HepG2 (cell line): Measurements from ENCODE around the gene PDLIM7. TPM values are rescaled to one million over a fixed set of nuclear protein-coding genes. Genes with fewer than 3 reads are reported as not detected.
A peak's percentile ranks its signal among the peaks of the same experiment; 100 is the strongest.

ENCODE experiments used
- DR1 ChIP-seq: sonication (generic); formaldehyde crosslinking; IDR thresholded peaks from 2 replicates; pipeline ENCODE4 v1.8.0; 2021; ENCODE audit warnings: mild to moderate bottlenecking, missing genetic modification reagents, inconsistent platforms
- EEA1 ChIP-seq: sonication (generic); formaldehyde crosslinking; IDR thresholded peaks from 2 replicates; pipeline ENCODE4 v1.5.1; 2020; ENCODE audit warnings: mild to moderate bottlenecking, missing genetic modification reagents, borderline replicate concordance
- FOXM1 ChIP-seq: sonication (generic); formaldehyde crosslinking; IDR thresholded peaks from 2 replicates; pipeline ENCODE4 v1.5.0; 2020; ENCODE audit warnings: missing genetic modification reagents
- MEIS2 ChIP-seq: sonication (generic); formaldehyde crosslinking; IDR thresholded peaks from 2 replicates; pipeline ENCODE4 v1.9.0; 2021; ENCODE audit warnings: mild to moderate bottlenecking, missing genetic modification reagents
- MXI1 ChIP-seq: IDR thresholded peaks from 3 replicates; pipeline ENCODE4 v1.6.1; 2012; ENCODE audit warnings: low read depth, low read length, inconsistent platforms, borderline replicate concordance
- MZF1 ChIP-seq: sonication (generic); formaldehyde crosslinking; IDR thresholded peaks from 2 replicates; pipeline ENCODE4 v1.8.1; 2023; ENCODE audit warnings: mild to moderate bottlenecking, missing genetic modification reagents, borderline replicate concordance
- PITX1 ChIP-seq: sonication (generic); formaldehyde crosslinking; IDR thresholded peaks from 2 replicates; pipeline ENCODE4 v1.5.1; 2020; ENCODE audit warnings: mild to moderate bottlenecking, missing genetic modification reagents
- RORA ChIP-seq: sonication (generic); formaldehyde crosslinking; IDR thresholded peaks from 2 replicates; pipeline ENCODE4 v1.5.0; 2020; ENCODE audit warnings: mild to moderate bottlenecking, missing genetic modification reagents, moderate library complexity
- ZFP62 ChIP-seq: sonication (generic); formaldehyde crosslinking; IDR thresholded peaks from 2 replicates; pipeline ENCODE4 v1.4.0; 2020; ENCODE audit warnings: missing genetic modification reagents
- ZNF33A ChIP-seq: sonication (generic); formaldehyde crosslinking; IDR thresholded peaks from 2 replicates; pipeline ENCODE4 v1.5.1; 2020; ENCODE audit warnings: missing genetic modification reagents, mild to moderate bottlenecking, moderate library complexity, borderline replicate concordance
- ZNF550 ChIP-seq: sonication (generic); formaldehyde crosslinking; IDR thresholded peaks from 2 replicates; pipeline ENCODE4 v1.4.0; 2020; ENCODE audit warnings: mild to moderate bottlenecking, missing genetic modification reagents, borderline replicate concordance
- ZNF570 ChIP-seq: sonication (generic); formaldehyde crosslinking; IDR thresholded peaks from 2 replicates; pipeline ENCODE4 v1.4.0; 2020; ENCODE audit warnings: mild to moderate bottlenecking, missing genetic modification reagents, borderline replicate concordance
- polyA plus RNA-seq, 8 experiments: library from polyadenylated mRNA; depleted of rRNA in 3 of 8; stranded (reverse) in 7 of 8; unstranded in 1 of 8; fragments of >200 nt; fragmentation: Illumina TruSeq in 4 of 8; extraction: Trizol in 4 of 8; gene quantifications; 2 replicates each; pipeline versions ENCODE4 v1.2.1 to v1.2.3, GENCODE V29; 2011 to 2016; ENCODE audit warnings: low read depth in 4 of 8, missing spikeins in 1 of 8, mixed read lengths in 1 of 8; ENCODE audit not compliant: insufficient read depth in 1 of 8
- total RNA-seq, 5 experiments: library from RNA; depleted of rRNA; stranded (reverse); fragments of >200 nt; fragmentation: Illumina TruSeq; extraction: Trizol; gene quantifications; 2 replicates each; pipeline ENCODE4 v1.2.3, GENCODE V29; 2016; ENCODE audit warnings: low read depth in 1 of 5
- TF ChIP-seq, protein P1 (sequence below): sonication (generic); formaldehyde crosslinking; IDR thresholded peaks from 2 replicates; pipeline ENCODE4 v1.8.0; 2022; ENCODE audit warnings: missing genetic modification reagents, mild to moderate bottlenecking, borderline replicate concordance
- TF ChIP-seq, protein P2 (sequence below): sonication (generic); formaldehyde crosslinking; IDR thresholded peaks from 2 replicates; pipeline ENCODE4 v1.5.0; 2020; ENCODE audit warnings: mild to moderate bottlenecking, missing genetic modification reagents
- TF ChIP-seq, protein P3 (sequence below): sonication (generic); formaldehyde crosslinking; IDR thresholded peaks from 2 replicates; pipeline ENCODE4 v1.4.0; 2020; ENCODE audit warnings: missing genetic modification reagents
- TF ChIP-seq, protein P4 (sequence below): IDR thresholded peaks from 2 replicates; pipeline ENCODE4 v1.6.1; 2016; ENCODE audit warnings: control low read depth
- TF ChIP-seq, protein P5 (sequence below): sonication (generic); formaldehyde crosslinking; conservative IDR thresholded peaks from 2 replicates; pipeline ENCODE4 v1.8.0; 2022; ENCODE audit warnings: low read depth, missing genetic modification reagents

The PDLIM7 gene
- total and polyA plus RNA-seq, 2 of the 13 experiments (the other 11 are each of a cell fraction or from before 2014, with no cell fraction given) = 21.1 to 31.3 TPM

DNA sequence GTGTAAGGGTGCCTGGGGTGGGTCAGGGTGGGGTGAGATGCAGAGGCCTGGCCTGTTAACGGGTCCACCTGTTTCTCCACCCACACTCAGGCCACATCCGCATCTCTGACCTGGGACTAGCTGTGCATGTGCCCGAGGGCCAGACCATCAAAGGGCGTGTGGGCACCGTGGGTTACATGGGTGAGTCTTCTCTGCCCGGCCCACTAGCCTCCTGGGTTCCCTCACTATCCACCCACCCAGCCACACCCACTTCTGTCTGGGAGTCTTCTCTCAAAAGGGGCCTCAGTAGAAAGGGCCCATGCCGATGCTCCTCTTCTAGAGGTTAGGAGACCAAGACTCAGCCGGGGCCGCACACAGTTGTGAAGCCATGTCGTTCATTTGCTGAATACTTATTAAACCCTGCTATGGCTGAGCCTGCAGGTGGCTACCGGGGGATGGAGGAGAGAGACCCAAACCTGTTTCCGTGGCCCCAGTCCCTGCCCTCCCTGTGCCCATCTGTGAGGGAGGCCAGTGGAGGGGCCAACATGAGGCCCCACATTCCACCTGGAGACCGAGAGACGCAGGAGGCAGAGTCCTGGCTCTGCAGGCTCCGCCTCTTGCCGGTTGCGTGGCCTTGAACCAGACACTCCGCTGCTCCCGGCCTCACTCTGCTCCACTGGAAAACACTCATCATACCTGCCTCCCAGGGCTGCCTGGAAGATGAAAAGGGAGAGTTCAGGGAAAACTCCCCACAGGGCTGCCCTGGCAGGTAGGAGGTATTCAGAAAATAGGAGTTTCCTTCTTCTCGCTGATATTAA lies 62.3 kb downstream of the PDLIM7 start (continued):
- TF ChIP-seq, protein P1, sequence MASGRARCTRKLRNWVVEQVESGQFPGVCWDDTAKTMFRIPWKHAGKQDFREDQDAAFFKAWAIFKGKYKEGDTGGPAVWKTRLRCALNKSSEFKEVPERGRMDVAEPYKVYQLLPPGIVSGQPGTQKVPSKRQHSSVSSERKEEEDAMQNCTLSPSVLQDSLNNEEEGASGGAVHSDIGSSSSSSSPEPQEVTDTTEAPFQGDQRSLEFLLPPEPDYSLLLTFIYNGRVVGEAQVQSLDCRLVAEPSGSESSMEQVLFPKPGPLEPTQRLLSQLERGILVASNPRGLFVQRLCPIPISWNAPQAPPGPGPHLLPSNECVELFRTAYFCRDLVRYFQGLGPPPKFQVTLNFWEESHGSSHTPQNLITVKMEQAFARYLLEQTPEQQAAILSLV (CRISPR knock-in tag) = no peak
- no peak for TF ChIP-seq DR1 (CRISPR knock-in tag)
- no peak for TF ChIP-seq PITX1
- TF ChIP-seq ZNF550 (CRISPR knock-in tag) = no peak
- TF ChIP-seq EEA1 (CRISPR knock-in tag) = no peak
- TF ChIP-seq FOXM1 = no peak
- no peak for TF ChIP-seq MZF1 (CRISPR knock-in tag)
- TF ChIP-seq RORA (CRISPR knock-in tag) = no peak
- TF ChIP-seq ZNF33A (CRISPR knock-in tag) = no peak
- TF ChIP-seq, protein P2, sequence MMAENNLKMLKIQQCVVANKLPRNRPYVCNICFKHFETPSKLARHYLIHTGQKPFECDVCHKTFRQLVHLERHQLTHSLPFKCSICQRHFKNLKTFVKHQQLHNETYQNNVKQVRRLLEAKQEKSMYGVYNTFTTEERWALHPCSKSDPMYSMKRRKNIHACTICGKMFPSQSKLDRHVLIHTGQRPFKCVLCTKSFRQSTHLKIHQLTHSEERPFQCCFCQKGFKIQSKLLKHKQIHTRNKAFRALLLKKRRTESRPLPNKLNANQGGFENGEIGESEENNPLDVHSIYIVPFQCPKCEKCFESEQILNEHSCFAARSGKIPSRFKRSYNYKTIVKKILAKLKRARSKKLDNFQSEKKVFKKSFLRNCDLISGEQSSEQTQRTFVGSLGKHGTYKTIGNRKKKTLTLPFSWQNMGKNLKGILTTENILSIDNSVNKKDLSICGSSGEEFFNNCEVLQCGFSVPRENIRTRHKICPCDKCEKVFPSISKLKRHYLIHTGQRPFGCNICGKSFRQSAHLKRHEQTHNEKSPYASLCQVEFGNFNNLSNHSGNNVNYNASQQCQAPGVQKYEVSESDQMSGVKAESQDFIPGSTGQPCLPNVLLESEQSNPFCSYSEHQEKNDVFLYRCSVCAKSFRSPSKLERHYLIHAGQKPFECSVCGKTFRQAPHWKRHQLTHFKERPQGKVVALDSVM = peak; percentile 81
- TF ChIP-seq, protein P3, sequence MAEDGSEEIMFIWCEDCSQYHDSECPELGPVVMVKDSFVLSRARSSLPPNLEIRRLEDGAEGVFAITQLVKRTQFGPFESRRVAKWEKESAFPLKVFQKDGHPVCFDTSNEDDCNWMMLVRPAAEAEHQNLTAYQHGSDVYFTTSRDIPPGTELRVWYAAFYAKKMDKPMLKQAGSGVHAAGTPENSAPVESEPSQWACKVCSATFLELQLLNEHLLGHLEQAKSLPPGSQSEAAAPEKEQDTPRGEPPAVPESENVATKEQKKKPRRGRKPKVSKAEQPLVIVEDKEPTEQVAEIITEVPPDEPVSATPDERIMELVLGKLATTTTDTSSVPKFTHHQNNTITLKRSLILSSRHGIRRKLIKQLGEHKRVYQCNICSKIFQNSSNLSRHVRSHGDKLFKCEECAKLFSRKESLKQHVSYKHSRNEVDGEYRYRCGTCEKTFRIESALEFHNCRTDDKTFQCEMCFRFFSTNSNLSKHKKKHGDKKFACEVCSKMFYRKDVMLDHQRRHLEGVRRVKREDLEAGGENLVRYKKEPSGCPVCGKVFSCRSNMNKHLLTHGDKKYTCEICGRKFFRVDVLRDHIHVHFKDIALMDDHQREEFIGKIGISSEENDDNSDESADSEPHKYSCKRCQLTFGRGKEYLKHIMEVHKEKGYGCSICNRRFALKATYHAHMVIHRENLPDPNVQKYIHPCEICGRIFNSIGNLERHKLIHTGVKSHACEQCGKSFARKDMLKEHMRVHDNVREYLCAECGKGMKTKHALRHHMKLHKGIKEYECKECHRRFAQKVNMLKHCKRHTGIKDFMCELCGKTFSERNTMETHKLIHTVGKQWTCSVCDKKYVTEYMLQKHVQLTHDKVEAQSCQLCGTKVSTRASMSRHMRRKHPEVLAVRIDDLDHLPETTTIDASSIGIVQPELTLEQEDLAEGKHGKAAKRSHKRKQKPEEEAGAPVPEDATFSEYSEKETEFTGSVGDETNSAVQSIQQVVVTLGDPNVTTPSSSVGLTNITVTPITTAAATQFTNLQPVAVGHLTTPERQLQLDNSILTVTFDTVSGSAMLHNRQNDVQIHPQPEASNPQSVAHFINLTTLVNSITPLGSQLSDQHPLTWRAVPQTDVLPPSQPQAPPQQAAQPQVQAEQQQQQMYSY = no peak
- peak; percentile 36; the same call in 1 of the 2 replicates for TF ChIP-seq MEIS2 (CRISPR knock-in tag)
- TF ChIP-seq, protein P4, sequence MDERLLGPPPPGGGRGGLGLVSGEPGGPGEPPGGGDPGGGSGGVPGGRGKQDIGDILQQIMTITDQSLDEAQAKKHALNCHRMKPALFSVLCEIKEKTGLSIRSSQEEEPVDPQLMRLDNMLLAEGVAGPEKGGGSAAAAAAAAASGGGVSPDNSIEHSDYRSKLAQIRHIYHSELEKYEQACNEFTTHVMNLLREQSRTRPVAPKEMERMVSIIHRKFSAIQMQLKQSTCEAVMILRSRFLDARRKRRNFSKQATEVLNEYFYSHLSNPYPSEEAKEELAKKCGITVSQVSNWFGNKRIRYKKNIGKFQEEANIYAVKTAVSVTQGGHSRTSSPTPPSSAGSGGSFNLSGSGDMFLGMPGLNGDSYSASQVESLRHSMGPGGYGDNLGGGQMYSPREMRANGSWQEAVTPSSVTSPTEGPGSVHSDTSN = no peak
- 0 out of 3 replicates have a peak, but pooled peaks have one; percentile 32 for TF ChIP-seq MXI1
- TF ChIP-seq, protein P5, sequence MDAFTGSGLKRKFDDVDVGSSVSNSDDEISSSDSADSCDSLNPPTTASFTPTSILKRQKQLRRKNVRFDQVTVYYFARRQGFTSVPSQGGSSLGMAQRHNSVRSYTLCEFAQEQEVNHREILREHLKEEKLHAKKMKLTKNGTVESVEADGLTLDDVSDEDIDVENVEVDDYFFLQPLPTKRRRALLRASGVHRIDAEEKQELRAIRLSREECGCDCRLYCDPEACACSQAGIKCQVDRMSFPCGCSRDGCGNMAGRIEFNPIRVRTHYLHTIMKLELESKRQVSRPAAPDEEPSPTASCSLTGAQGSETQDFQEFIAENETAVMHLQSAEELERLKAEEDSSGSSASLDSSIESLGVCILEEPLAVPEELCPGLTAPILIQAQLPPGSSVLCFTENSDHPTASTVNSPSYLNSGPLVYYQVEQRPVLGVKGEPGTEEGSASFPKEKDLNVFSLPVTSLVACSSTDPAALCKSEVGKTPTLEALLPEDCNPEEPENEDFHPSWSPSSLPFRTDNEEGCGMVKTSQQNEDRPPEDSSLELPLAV (CRISPR knock-in tag) = no peak
- TF ChIP-seq ZFP62 = no peak
- no peak for TF ChIP-seq ZNF570
